Cardiac muscle cell (in vitro differentiated cells and primary cell): ENCODE results near the gene SNRPB2. TPM values are rescaled to one million over a fixed set of nuclear protein-coding genes. Genes with fewer than 3 reads are reported as not detected.
A peak's percentile ranks its signal among the peaks of the same experiment; 100 is the strongest.

Experiments
- DNase-seq, 2 donors: peaks; one replicate each; pipeline versions ENCODE4 v3.0.0 to v3.0.0-alpha.2; 2010 to 2017; ENCODE audit warnings: low read depth in 1 of 2, low spot score in 1 of 2
- H3K27ac ChIP-seq: fragments of 200-600 bp; sonication (generic); 2 replicates; pipeline ENCODE4 v1.5.1; 2016
- H3K27me3 ChIP-seq: fragments of 200-600 bp; sonication (generic); 2 replicates; pipeline ENCODE4 v1.6.0; 2016; ENCODE audit warnings: control low read depth
- H3K36me3 ChIP-seq: fragments of 200-600 bp; sonication (generic); 2 replicates; pipeline ENCODE4 v1.5.1; 2016; ENCODE audit warnings: control low read depth
- H3K4me1 ChIP-seq: fragments of 200-600 bp; sonication (generic); 2 replicates; pipeline ENCODE4 v1.8.1; 2017; ENCODE audit warnings: low read depth, mild to moderate bottlenecking, mixed run types
- H3K4me3 ChIP-seq: fragments of 200-600 bp; sonication (generic); 2 replicates; pipeline ENCODE4 v1.5.1; 2016; ENCODE audit warnings: mild to moderate bottlenecking
- H3K9me3 ChIP-seq: fragments of 200-600 bp; sonication (generic); 2 replicates; pipeline ENCODE4 v1.5.1; 2017; ENCODE audit warnings: low read depth, mild to moderate bottlenecking, control low read depth
- CTCF ChIP-seq: IDR thresholded peaks from 2 replicates; pipeline ENCODE4 v1.5.1; 2012; ENCODE audit warnings: low read depth, mild to moderate bottlenecking, low read length
- polyA plus RNA-seq: library from polyadenylated mRNA; unstranded; fragments of >200 nt; fragmentation: Nextera tagmentation; extraction: Ambion mirVana; gene quantifications from 2 replicates; pipeline ENCODE4 v1.2.1, GENCODE V29; 2016
- total RNA-seq: library from RNA; depleted of rRNA; stranded (reverse); fragments of >200 nt; gene quantifications from 2 replicates; pipeline ENCODE4 v1.2.3, GENCODE V29; 2016

SNRPB2 gene
- 16.4 and 34.0 TPM in 2 replicates for total RNA-seq
- 92.5 and 99.7 TPM in 2 replicates for polyA plus RNA-seq

DNA sequence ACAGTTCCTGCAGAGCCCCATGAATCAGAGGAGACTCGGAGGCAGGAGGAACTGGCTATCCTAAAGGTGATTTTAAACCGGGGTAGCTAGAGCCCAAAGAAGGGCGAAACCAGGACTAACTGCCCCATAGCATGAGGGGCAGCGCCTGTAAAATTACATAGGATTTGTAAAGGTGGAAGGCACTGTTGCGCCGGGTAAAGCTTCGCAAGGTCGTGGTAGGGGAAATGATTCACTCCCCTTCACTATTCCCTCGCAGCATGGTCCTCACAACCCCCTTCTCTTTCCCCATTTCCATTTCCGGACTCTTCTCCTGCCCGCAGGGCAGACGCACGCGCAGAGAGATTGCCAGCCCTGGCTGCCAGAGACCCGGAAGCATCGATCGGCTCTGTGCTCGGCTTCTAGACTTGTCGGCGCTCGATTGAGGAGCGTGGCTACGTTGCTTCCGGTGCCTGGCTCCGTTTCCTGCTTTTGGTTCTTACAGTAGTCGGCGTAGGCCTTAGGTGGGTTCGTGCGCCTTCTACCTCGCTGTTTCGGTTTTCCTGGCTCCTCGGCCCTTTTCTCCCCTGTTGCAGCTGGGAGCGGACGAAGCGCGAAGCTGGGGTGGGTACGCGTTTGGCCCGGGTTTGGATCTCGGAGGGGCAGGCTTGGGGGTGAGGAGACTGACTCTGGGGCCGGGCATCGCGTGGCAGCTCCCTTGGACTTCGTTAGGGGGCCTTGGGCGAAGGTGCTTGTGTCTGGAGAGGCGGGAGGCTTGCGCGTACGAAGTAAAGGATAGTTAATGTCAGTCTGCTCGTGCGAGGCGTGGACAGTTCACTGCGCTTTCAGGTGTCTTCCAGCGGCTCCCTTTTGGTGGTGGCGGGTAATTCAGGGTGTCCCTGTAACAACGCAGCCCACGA lies at the start of gene SNRPB2:
Gene SNRPB2 (plus strand): TSS at position 462 of the 896 bp plus-strand sequence. CDS start 1,677 bp downstream, outside the sequence.
- Histone ChIP-seq H3K27ac (peak within 1 kb of the TSS; percentile 93), H3K9me3 (no peaks in the 10 kb centered on the region), H3K4me1 (peaks cover 5% of the 10 kb centered on the region), H3K4me3 (peak within 1 kb of the TSS; percentile 72), H3K36me3 (peaks cover 10% of the 10 kb centered on the region), H3K27me3 (peaks cover 32% of the 10 kb centered on the region)
- DNase-seq, result peak; percentile 96 to 97
- TF ChIP-seq CTCF, result peak; percentile 9

- Histone ChIP-seq H3K4me1 (no peaks in the 10 kb centered on the region), H3K4me3 (no peak overlapping the region), H3K36me3 (no peaks in the 10 kb centered on the region), H3K27ac (no peak overlapping the region), H3K9me3 (no peaks in the 10 kb centered on the region), H3K27me3 (no peaks in the 10 kb centered on the region)
- no peak for TF ChIP-seq CTCF
- DNase-seq, result no peak
Measured at GRCh38 chr20:16684416-16684815, 45.4 kb upstream of the SNRPB2 start.

DNA sequence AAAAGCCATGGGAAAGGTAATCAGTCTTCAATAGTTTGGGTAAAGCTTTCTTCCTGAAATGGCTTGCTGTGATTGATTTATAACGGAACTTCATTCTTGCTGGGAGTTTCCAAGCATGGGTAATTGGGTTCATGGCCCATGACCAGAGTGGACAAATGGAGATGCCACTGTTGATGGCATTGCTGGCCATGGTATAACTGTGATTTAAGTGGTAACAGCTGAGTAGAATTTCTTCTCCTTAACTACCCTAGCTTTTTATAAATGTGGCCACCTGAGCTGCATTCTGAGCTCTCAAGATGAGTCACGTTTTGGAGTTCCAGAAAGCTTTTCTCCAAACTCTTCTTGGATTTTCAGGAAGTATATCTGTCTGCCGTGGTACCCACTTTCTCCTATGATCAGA lies 39.9 kb upstream of the SNRPB2 start:
- Histone ChIP-seq H3K4me1 (no peaks in the 10 kb centered on the region), H3K4me3 (no peak overlapping the region), H3K36me3 (no peaks in the 10 kb centered on the region), H3K27ac (no peak overlapping the region), H3K27me3 (no peaks in the 10 kb centered on the region), H3K9me3 (no peaks in the 10 kb centered on the region)
- no peak for TF ChIP-seq CTCF
- DNase-seq, result no peak

DNA sequence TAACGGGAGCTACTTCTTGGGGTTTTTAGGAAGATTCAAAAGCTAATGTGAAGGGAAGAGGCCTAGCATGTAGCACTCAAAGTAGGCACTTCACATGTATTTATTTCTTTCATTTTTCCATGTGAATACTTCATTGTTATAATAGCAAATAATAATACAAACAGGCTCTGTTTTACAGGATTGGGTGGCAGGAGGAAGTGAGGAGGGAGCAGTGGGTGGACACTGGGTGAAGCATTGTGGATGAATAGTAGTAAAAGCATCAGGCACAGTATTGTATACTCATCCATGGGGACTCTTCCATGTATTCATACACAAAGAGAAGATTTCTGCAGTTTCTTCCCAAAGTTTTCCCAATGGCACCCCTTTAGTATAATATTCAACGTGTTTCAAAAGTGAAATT lies 38.4 kb upstream of the SNRPB2 start:
- no peak overlapping the region for H3K27ac ChIP-seq
- DNase-seq, result no peak
- no peak overlapping the region for H3K4me3 ChIP-seq
- no peaks in the 10 kb centered on the region for H3K27me3 ChIP-seq
- no peak for TF ChIP-seq CTCF
- no peaks in the 10 kb centered on the region for H3K9me3 ChIP-seq
- no peaks in the 10 kb centered on the region for H3K4me1 ChIP-seq
- H3K36me3 ChIP-seq, result no peaks in the 10 kb centered on the region

- no peak for DNase-seq
- Histone ChIP-seq H3K4me3 (no peak overlapping the region), H3K27ac (no peak overlapping the region), H3K36me3 (no peaks in the 10 kb centered on the region), H3K9me3 (no peaks in the 10 kb centered on the region), H3K4me1 (no peaks in the 10 kb centered on the region), H3K27me3 (no peaks in the 10 kb centered on the region)
- no peak for TF ChIP-seq CTCF
Measured at GRCh38 chr20:16692009-16692408, 37.8 kb upstream of the SNRPB2 start.
